Measurements from ENCODE around the gene LY6G6F.

LY6G6F gene

DNA sequence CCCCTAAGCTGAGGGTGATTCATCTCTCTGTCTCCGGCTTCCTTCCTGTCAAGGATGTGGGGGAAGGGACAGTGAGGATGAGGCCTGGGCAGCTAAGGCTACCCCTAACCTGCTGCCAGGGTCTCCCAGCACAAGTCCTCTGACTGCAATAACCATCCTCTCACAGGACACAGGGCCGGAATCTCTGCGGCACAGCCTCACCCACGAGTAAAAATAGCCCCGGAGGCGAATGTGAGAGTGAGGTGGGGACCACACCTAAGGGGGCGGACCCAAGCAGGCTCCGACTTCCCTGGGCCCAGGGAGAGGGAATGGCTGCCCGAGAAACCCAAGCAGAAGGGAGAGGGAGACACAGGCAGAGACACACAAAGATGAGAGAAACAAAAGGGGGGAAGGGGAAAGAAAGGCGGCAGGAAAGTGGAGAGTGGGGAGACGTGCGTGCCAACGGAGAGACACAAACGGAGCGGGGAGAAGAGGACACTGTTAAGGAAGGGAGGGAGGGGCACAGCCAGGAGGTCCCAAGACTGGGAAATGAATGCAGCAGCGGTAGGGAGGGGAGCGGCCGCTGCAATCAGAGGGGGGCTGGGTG is 28.2 kb downstream of the LY6G6F start:
- peak overlapping the region; percentile 96 for H3K4me3 Mint-ChIP-seq
- peak overlapping the region; percentile 92 for H3K27ac Mint-ChIP-seq (ENCODE audit: low read depth)
- no peak for DNase-seq (ENCODE audit: low spot score in 2 of 2)
- peaks cover 67% of the 10 kb centered on the region for H3K36me3 Mint-ChIP-seq (ENCODE audit: insufficient read depth)
- no peaks in the 10 kb centered on the region for H3K27me3 Mint-ChIP-seq
- no peaks in the 10 kb centered on the region for H3K9me3 Mint-ChIP-seq
- peak; percentile 24 for ATAC-seq (replicated peaks; ENCODE audit: extremely low read depth, poor library complexity, severe bottlenecking)
- peaks cover 81% of the 10 kb centered on the region for H3K4me1 Mint-ChIP-seq

GRCh38 chr6:31736021-31736767 is 29.5 kb downstream of the LY6G6F start, which contains the start of gene CLIC1:
Gene CLIC1, minus strand, starts transcription at chr6:31736530. Its CDS starts 230 bp downstream, at chr6:31736300.
- Mint-ChIP-seq H3K4me3 (peak within 1 kb of the TSS; percentile 96), H3K27me3 (no peaks in the 10 kb centered on the region), H3K4me1 (peaks cover 78% of the 10 kb centered on the region), H3K9me3 (no peaks in the 10 kb centered on the region), H3K36me3 (ENCODE audit: insufficient read depth) (peaks cover 61% of the 10 kb centered on the region), H3K27ac (ENCODE audit: low read depth) (peak within 1 kb of the TSS; percentile 92)
- ATAC-seq (replicated peaks; ENCODE audit: extremely low read depth, poor library complexity, severe bottlenecking) (peak; percentile 7), DNase-seq (ENCODE audit: low spot score in 2 of 2) (no peak)

DNA sequence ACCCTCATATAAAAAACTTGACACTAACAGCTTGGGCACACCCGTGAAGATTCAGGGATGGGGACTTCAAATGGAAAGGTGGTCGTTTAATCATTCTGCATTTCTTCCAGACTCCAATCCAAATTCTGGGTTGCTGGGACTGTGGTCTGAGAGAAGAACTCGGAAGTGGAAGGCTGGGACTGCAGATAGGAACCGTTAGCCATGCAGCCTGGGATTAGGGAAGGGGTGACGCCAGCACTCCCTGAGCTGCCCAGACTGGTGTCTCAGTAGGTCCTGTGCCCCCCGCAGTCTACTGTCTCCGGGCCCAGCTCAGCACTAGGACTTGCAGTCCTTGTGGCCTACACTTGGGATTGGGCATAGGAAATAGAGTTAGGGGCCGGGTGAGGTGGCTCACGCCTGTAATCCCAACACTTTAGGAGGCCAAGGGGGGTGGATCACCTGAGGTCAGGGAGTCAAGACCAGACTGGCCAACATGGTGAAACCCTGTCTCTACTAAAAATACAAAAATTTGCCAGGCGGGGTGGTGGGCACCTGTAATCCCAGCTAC is 30.2 kb downstream of the LY6G6F start:
- Mint-ChIP-seq H3K27me3 (no peaks in the 10 kb centered on the region), H3K36me3 (ENCODE audit: insufficient read depth) (peaks cover 55% of the 10 kb centered on the region), H3K27ac (ENCODE audit: low read depth) (peak overlapping the region; percentile 92), H3K4me3 (peak overlapping the region; percentile 96), H3K4me1 (peaks cover 78% of the 10 kb centered on the region), H3K9me3 (no peaks in the 10 kb centered on the region)
- DNase-seq (ENCODE audit: low spot score in 2 of 2) (no peak), ATAC-seq (replicated peaks; ENCODE audit: extremely low read depth, poor library complexity, severe bottlenecking) (no peak)

DNA sequence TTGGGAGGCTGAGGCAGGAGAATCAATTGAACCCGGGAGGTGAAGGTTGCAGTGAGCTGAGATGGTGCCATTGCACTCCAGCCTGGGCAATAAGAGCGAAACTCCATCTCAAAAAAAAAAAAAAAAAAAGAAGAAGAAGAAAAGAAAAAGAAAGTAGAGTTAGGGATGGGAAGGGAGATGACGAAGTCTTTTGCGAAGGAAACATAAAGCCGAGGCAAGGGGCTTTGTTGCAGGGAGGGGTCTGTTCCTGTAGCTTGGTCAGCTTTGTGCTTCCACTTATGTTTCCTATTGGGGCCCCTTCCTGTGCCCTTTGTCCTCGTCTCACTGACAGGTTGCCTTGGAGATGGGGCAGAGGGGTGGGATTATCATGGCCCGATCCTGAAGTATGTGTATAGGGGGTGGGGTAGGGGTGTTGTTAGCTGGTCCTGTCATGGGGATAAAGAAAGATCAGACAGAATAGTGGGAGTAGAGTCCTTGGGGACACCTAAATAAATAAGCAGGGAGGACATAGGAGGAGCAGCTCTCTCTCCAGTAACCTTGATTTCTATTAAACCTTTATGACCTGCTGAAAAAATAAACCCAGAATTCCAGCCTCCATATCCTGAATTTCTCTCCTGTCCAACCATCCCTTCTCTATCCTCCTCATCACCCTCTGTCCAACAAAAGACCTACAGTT is 30.8 kb downstream of the LY6G6F start:
- no peaks in the 10 kb centered on the region for H3K9me3 Mint-ChIP-seq
- H3K27me3 Mint-ChIP-seq, result no peaks in the 10 kb centered on the region
- H3K36me3 Mint-ChIP-seq (ENCODE audit: insufficient read depth), result peaks cover 50% of the 10 kb centered on the region
- no peak for DNase-seq (ENCODE audit: low spot score in 2 of 2)
- ATAC-seq (replicated peaks; ENCODE audit: extremely low read depth, poor library complexity, severe bottlenecking), result no peak
- peak overlapping the region; percentile 96 for H3K4me3 Mint-ChIP-seq
- peaks cover 78% of the 10 kb centered on the region for H3K4me1 Mint-ChIP-seq
- H3K27ac Mint-ChIP-seq (ENCODE audit: low read depth), result peak overlapping the region; percentile 92

- Mint-ChIP-seq H3K27ac (ENCODE audit: low read depth) (peak overlapping the region; percentile 92), H3K27me3 (no peaks in the 10 kb centered on the region), H3K4me1 (peaks cover 74% of the 10 kb centered on the region), H3K36me3 (ENCODE audit: insufficient read depth) (peaks cover 42% of the 10 kb centered on the region), H3K9me3 (no peaks in the 10 kb centered on the region), H3K4me3 (peak overlapping the region; percentile 96)
- peak in 1 of 2 donors; percentile 48 for DNase-seq (ENCODE audit: low spot score in 2 of 2)
- ATAC-seq (replicated peaks; ENCODE audit: extremely low read depth, poor library complexity, severe bottlenecking), result peak; percentile 35
Observed at GRCh38 chr6:31737991-31738979, 31.6 kb downstream of the LY6G6F start.

GRCh38 chr6:31739639-31740396 is 33.2 kb downstream of the LY6G6F start, which contains the start of gene MSH5:
Gene MSH5, plus strand, starts transcription at chr6:31740005. Its CDS starts 462 bp downstream, at chr6:31740467.
- no peaks in the 10 kb centered on the region for H3K9me3 Mint-ChIP-seq
- DNase-seq (ENCODE audit: low spot score in 2 of 2) (peak; percentile 86 to 90), ATAC-seq (replicated peaks; ENCODE audit: extremely low read depth, poor library complexity, severe bottlenecking) (peak; percentile 91)
- peaks cover 31% of the 10 kb centered on the region for H3K36me3 Mint-ChIP-seq (ENCODE audit: insufficient read depth)
- H3K27ac Mint-ChIP-seq (ENCODE audit: low read depth), result peak within 1 kb of the TSS; percentile 92
- H3K27me3 Mint-ChIP-seq, result no peaks in the 10 kb centered on the region
- peak within 1 kb of the TSS; percentile 96 for H3K4me3 Mint-ChIP-seq
- H3K4me1 Mint-ChIP-seq, result peaks cover 59% of the 10 kb centered on the region

GRCh38 chr6:31740397-31741223 is 33.9 kb downstream of the LY6G6F start:
- peak; percentile 5 for ATAC-seq (replicated peaks; ENCODE audit: extremely low read depth, poor library complexity, severe bottlenecking)
- peaks cover 23% of the 10 kb centered on the region for H3K36me3 Mint-ChIP-seq (ENCODE audit: insufficient read depth)
- H3K27me3 Mint-ChIP-seq, result no peaks in the 10 kb centered on the region
- peak overlapping the region; percentile 96 for H3K4me3 Mint-ChIP-seq
- H3K9me3 Mint-ChIP-seq, result no peaks in the 10 kb centered on the region
- no peak for DNase-seq (ENCODE audit: low spot score in 2 of 2)
- peak overlapping the region; percentile 92 for H3K27ac Mint-ChIP-seq (ENCODE audit: low read depth)
- H3K4me1 Mint-ChIP-seq, result peaks cover 51% of the 10 kb centered on the region

GRCh38 chr6:31741815-31742214 is 35.1 kb downstream of the LY6G6F start:
- no peaks in the 10 kb centered on the region for H3K9me3 Mint-ChIP-seq
- DNase-seq (ENCODE audit: low spot score in 2 of 2), result no peak
- H3K27ac Mint-ChIP-seq (ENCODE audit: low read depth), result peak overlapping the region; percentile 30
- H3K4me1 Mint-ChIP-seq, result peaks cover 39% of the 10 kb centered on the region
- no peaks in the 10 kb centered on the region for H3K27me3 Mint-ChIP-seq
- peaks cover 20% of the 10 kb centered on the region for H3K36me3 Mint-ChIP-seq (ENCODE audit: insufficient read depth)
- ATAC-seq (replicated peaks; ENCODE audit: extremely low read depth, poor library complexity, severe bottlenecking), result no peak
- H3K4me3 Mint-ChIP-seq, result peak overlapping the region; percentile 96

DNA sequence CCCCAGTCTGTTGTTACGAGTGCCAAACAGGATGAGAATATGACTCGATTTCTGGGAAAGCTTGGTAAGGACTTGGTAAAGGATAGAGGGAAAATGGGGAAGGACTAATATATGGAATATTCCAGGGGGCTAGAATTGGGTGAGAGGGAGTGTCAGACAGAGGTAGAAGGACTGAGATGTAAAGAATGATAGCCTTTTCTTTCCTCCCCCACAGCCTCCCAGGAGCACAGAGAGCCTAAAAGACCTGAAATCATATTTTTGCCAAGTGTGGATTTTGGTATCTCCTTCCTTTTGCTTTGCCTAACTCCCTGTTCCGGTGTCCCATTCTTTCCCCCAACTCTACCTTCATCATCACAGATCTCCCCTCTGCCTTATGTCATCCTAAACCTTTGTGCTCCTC is 36.2 kb downstream of the LY6G6F start:
- no peak for DNase-seq (ENCODE audit: low spot score in 2 of 2)
- no peaks in the 10 kb centered on the region for H3K9me3 Mint-ChIP-seq
- peaks cover 29% of the 10 kb centered on the region for H3K4me1 Mint-ChIP-seq
- no peak for ATAC-seq (replicated peaks; ENCODE audit: extremely low read depth, poor library complexity, severe bottlenecking)
- H3K27me3 Mint-ChIP-seq, result no peaks in the 10 kb centered on the region
- no peak overlapping the region for H3K27ac Mint-ChIP-seq (ENCODE audit: low read depth)
- peaks cover 19% of the 10 kb centered on the region for H3K36me3 Mint-ChIP-seq (ENCODE audit: insufficient read depth)
- no peak overlapping the region for H3K4me3 Mint-ChIP-seq

DNA sequence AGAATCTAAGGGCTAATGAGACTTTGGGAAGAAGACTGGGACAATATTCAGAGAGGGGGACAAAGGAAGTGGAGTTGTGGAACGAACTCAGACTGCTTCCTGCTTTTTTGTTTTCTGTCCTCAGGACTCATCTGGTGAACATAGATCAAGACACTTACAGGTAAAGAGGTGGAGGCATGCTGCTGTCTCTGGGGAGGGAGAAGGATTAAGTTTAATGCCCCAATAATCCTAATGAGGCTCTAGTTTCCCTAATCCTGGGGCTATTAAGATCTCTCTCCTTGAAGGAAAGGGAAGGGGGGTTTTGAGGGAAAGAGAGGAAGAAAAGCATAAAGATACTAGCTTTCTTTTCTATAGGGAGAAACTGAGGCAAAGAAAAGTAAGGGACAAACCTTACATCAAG is 37.8 kb downstream of the LY6G6F start:
- Mint-ChIP-seq H3K4me1 (peaks cover 13% of the 10 kb centered on the region), H3K36me3 (ENCODE audit: insufficient read depth) (peaks cover 15% of the 10 kb centered on the region), H3K4me3 (no peak overlapping the region), H3K27ac (ENCODE audit: low read depth) (no peak overlapping the region), H3K9me3 (no peaks in the 10 kb centered on the region), H3K27me3 (no peaks in the 10 kb centered on the region)
- ATAC-seq (replicated peaks; ENCODE audit: extremely low read depth, poor library complexity, severe bottlenecking) (no peak), DNase-seq (ENCODE audit: low spot score in 2 of 2) (no peak)
